ENCODE results near the gene UBE2S.
"Not testable (repeated sequence)": the region's sequence is repeated elsewhere in the genome, so short reads cannot be mapped to it uniquely, and the experiment has no call there.

UBE2S gene

GRCh38 chr19:55407550-55407799 lies at the start of gene UBE2S:
TSS of gene UBE2S (minus strand) at chr19:55407788. CDS start at chr19:55407589, 199 bp downstream.
- DNase-seq (ENCODE audit: low spot score): not testable (repeated sequence)

GRCh38 chr19:55456347-55456746 lies 48.8 kb upstream of the UBE2S start:
- no peak for DNase-seq (ENCODE audit: low spot score)

GRCh38 chr19:55455576-55456235 lies 48.1 kb upstream of the UBE2S start:
- no peak for DNase-seq (ENCODE audit: low spot score)

- peak; percentile 71 for DNase-seq (ENCODE audit: low spot score)
These were observed 47.2 kb upstream of the UBE2S start for GRCh38 chr19:55454787-55455243.

- no peak for DNase-seq (ENCODE audit: low spot score)
These were observed 46.1 kb upstream of the UBE2S start for GRCh38 chr19:55453511-55454260.

- DNase-seq (ENCODE audit: low spot score): peak; percentile 90
These were observed 45.3 kb upstream of the UBE2S start for GRCh38 chr19:55452749-55453346.

GRCh38 chr19:55451965-55452748 lies 44.6 kb upstream of the UBE2S start:
- DNase-seq (ENCODE audit: low spot score): no peak

- peak; percentile 57 for DNase-seq (ENCODE audit: low spot score)
These were observed 43.8 kb upstream of the UBE2S start for GRCh38 chr19:55451163-55451964.

GRCh38 chr19:55449469-55449868 lies 41.9 kb upstream of the UBE2S start:
- no peak for DNase-seq (ENCODE audit: low spot score)

GRCh38 chr19:55448175-55448490 lies 40.5 kb upstream of the UBE2S start:
- not testable (repeated sequence) for DNase-seq (ENCODE audit: low spot score)

GRCh38 chr19:55447421-55448174 lies 40.0 kb upstream of the UBE2S start:
- DNase-seq (ENCODE audit: low spot score): peak; percentile 64

GRCh38 chr19:55446060-55446459 lies 38.5 kb upstream of the UBE2S start:
- no peak for DNase-seq (ENCODE audit: low spot score)

GRCh38 chr19:55444646-55445045 lies 37.1 kb upstream of the UBE2S start:
- no peak for DNase-seq (ENCODE audit: low spot score)

- no peak for DNase-seq (ENCODE audit: low spot score)
These were observed 36.4 kb upstream of the UBE2S start for GRCh38 chr19:55443824-55444480.

- DNase-seq (ENCODE audit: low spot score): no peak
These were observed 35.6 kb upstream of the UBE2S start, which contains the start of gene SHISA7 for GRCh38 chr19:55443045-55443823. TSS of gene SHISA7 (minus strand) at chr19:55443300. CDS start at chr19:55442863, 437 bp downstream.

- peak; percentile 60 for DNase-seq (ENCODE audit: low spot score)
These were observed 34.9 kb upstream of the UBE2S start for GRCh38 chr19:55442372-55442961.

- no peak for DNase-seq (ENCODE audit: low spot score)
These were observed 34.2 kb upstream of the UBE2S start for GRCh38 chr19:55441692-55442321.

- no peak for DNase-seq (ENCODE audit: low spot score)
These were observed 33.7 kb upstream of the UBE2S start for GRCh38 chr19:55441319-55441691.

Data from D341Med (cell line).